Trophoblast cell (in vitro differentiated cells and primary cell): ENCODE data around the gene GLRX.

Experiments used
- DNase-seq, 2 donors: peaks; one replicate each; pipeline ENCODE4 v3.0.0-alpha.2; 2016
- H2AFZ ChIP-seq: 2 replicates; pipeline ENCODE4 v1.6.1; 2013; ENCODE audit warnings: low read length, moderate library complexity, mild to moderate bottlenecking; ENCODE audit not compliant: insufficient read depth, poor library complexity
- H2AK5ac ChIP-seq: 2 replicates; pipeline ENCODE4 v1.6.1; 2013; ENCODE audit warnings: mild to moderate bottlenecking, low read length
- H2BK120ac ChIP-seq: 2 replicates; pipeline ENCODE4 v1.6.1; 2013; ENCODE audit warnings: low read length, mild to moderate bottlenecking, moderate library complexity; ENCODE audit not compliant: insufficient read depth, poor library complexity
- H2BK12ac ChIP-seq: 2 replicates; pipeline ENCODE4 v1.6.1; 2013; ENCODE audit warnings: mild to moderate bottlenecking, low read length, moderate library complexity
- H2BK5ac ChIP-seq: 2 replicates; pipeline ENCODE4 v1.6.1; 2013; ENCODE audit warnings: low read length, low read depth, moderate library complexity, mild to moderate bottlenecking; ENCODE audit not compliant: poor library complexity
- H3K14ac ChIP-seq: 2 replicates; pipeline ENCODE4 v1.6.1; 2013; ENCODE audit warnings: mild to moderate bottlenecking, low read length
- H3K18ac ChIP-seq: 2 replicates; pipeline ENCODE4 v1.6.1; 2013; ENCODE audit warnings: mild to moderate bottlenecking, low read length
- H3K23ac ChIP-seq: 2 replicates; pipeline ENCODE4 v1.6.1; 2013; ENCODE audit warnings: low read length
- H3K27ac ChIP-seq: 2 replicates; pipeline ENCODE4 v1.5.1; 2013; ENCODE audit warnings: low read depth, mild to moderate bottlenecking, inconsistent platforms, low read length, moderate library complexity
- H3K27me3 ChIP-seq: 2 replicates; pipeline ENCODE4 v1.6.1; 2013; ENCODE audit warnings: inconsistent platforms, mild to moderate bottlenecking, low read length, moderate library complexity; ENCODE audit not compliant: insufficient read depth
- H3K36me3 ChIP-seq, 2 experiments: 1 replicate in 1 of 2; 2 replicates in 1 of 2; pipeline ENCODE4 v1.6.1; 2013; ENCODE audit warnings: low read length in 2 of 2, mild to moderate bottlenecking in 2 of 2, moderate library complexity in 1 of 2; ENCODE audit not compliant: insufficient read depth in 2 of 2, control insufficient read depth in 1 of 2
- H3K4ac ChIP-seq: 2 replicates; pipeline ENCODE4 v1.6.1; 2013; ENCODE audit warnings: low read depth, mild to moderate bottlenecking, low read length, moderate library complexity
- H3K4me1 ChIP-seq, 2 experiments: 1 replicate in 1 of 2; 2 replicates in 1 of 2; pipeline ENCODE4 v1.6.1; 2013; ENCODE audit warnings: low read length in 2 of 2, mild to moderate bottlenecking in 2 of 2, moderate library complexity in 1 of 2; ENCODE audit not compliant: insufficient read depth in 2 of 2, control insufficient read depth in 1 of 2
- H3K4me2 ChIP-seq: 2 replicates; pipeline ENCODE4 v1.6.1; 2013; ENCODE audit warnings: inconsistent platforms, mild to moderate bottlenecking, low read length, moderate library complexity
- H3K4me3 ChIP-seq: 2 replicates; pipeline ENCODE4 v1.5.1; 2013; ENCODE audit warnings: mild to moderate bottlenecking, low read depth, low read length, inconsistent platforms
- H3K79me1 ChIP-seq: one replicate; pipeline ENCODE4 v1.6.1; 2013; ENCODE audit warnings: low read length
- H3K79me2 ChIP-seq: 2 replicates; pipeline ENCODE4 v1.6.1; 2013; ENCODE audit warnings: low read length, mild to moderate bottlenecking; ENCODE audit not compliant: control insufficient read depth, insufficient read depth, poor library complexity
- H3K9ac ChIP-seq: 2 replicates; pipeline ENCODE4 v1.6.1; 2013; ENCODE audit warnings: mild to moderate bottlenecking, low read length
- H3K9me3 ChIP-seq: 2 replicates; pipeline ENCODE4 v1.6.1; 2013; ENCODE audit warnings: low read depth, mild to moderate bottlenecking, control low read depth, inconsistent platforms, low read length; ENCODE audit not compliant: insufficient read depth
- H4K12ac ChIP-seq: 2 replicates; pipeline ENCODE4 v1.6.1; 2013; ENCODE audit warnings: low read depth, mild to moderate bottlenecking, low read length, moderate library complexity
- H4K8ac ChIP-seq: 2 replicates; pipeline ENCODE4 v1.6.1; 2013; ENCODE audit warnings: low read depth, mild to moderate bottlenecking, low read length, moderate library complexity
- H4K91ac ChIP-seq: one replicate; pipeline ENCODE4 v1.6.1; 2013; ENCODE audit warnings: low read depth, mild to moderate bottlenecking, low read length, moderate library complexity
- WGBS: extraction: QIAGEN DNeasy Blood & Tissue Kit; methylation state at CpG from one replicate; pipeline ENCODE4 v1.1.7; 2013; ENCODE audit warnings: missing lambda C conversion rate; ENCODE audit not compliant: insufficient read length, insufficient coverage; ENCODE audit errors: extremely low coverage; 5-methylcytosine and 5-hydroxymethylcytosine counted together

GLRX gene

GRCh38 chr5:95840956-95841705, 18.6 kb upstream of the GLRX start:
- H3K18ac ChIP-seq: no peak overlapping the region
- no peak overlapping the region for H2AK5ac ChIP-seq
- no peak overlapping the region for H3K9ac ChIP-seq
- peaks cover 3 to 7% of the 10 kb centered on the region in 2 experiments for H3K4me1 ChIP-seq
- H4K12ac ChIP-seq: no peak overlapping the region
- H3K23ac ChIP-seq: no peak overlapping the region
- H3K79me2 ChIP-seq: peaks cover 2% of the 10 kb centered on the region
- H4K91ac ChIP-seq: no peak overlapping the region
- H4K8ac ChIP-seq: no peak overlapping the region
- no peaks in the 10 kb centered on the region for H3K27me3 ChIP-seq
- no peak overlapping the region for H3K27ac ChIP-seq
- H2BK120ac ChIP-seq: no peak overlapping the region
- H3K9me3 ChIP-seq: no peaks in the 10 kb centered on the region
- H3K4ac ChIP-seq: no peak overlapping the region
- WGBS: no CpG with 5 or more reads among the region's 1 CpG
- H3K79me1 ChIP-seq: peaks cover 6% of the 10 kb centered on the region
- H2BK5ac ChIP-seq: no peak overlapping the region
- no peak overlapping the region for H2AFZ ChIP-seq
- no peak overlapping the region for H3K4me2 ChIP-seq
- H3K36me3 ChIP-seq: no peaks in the 10 kb centered on the region
- no peak overlapping the region for H3K14ac ChIP-seq
- DNase-seq: no peak
- no peak overlapping the region for H3K4me3 ChIP-seq
- H2BK12ac ChIP-seq: no peak overlapping the region

DNA sequence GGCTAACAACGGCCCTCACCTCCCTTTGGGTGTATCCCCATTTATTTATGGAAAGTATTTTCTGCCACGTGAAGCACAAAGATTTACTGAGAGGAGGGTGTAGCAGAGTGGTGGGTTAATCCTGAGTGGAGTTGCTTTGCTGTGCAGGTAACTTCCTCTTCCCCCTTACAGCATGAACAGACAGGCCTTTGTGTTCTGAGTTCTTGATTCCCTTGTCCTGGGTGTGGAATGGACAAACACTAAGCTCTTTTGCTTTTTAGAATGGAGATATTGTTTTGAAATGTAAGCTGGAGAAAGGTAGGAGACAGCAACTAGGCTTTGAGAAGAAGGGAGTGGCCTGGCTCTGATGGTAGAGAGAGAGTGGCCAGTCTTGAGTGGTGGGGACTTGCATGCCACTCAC, 17.1 kb upstream of the GLRX start:
- Histone ChIP-seq H2BK12ac (peak overlapping the region; percentile 68), H3K79me2 (peaks cover 2% of the 10 kb centered on the region), H3K4me1 (peaks cover 6 to 9% of the 10 kb centered on the region in 2 experiments), H3K18ac (no peak overlapping the region), H3K27me3 (no peaks in the 10 kb centered on the region), H3K36me3 (no peaks in the 10 kb centered on the region), H3K14ac (no peak overlapping the region), H3K4me2 (no peak overlapping the region), H3K9ac (no peak overlapping the region), H4K8ac (no peak overlapping the region), H3K79me1 (peaks cover 8% of the 10 kb centered on the region), H2BK120ac (peak overlapping the region; percentile 33), H3K4me3 (no peak overlapping the region), H3K4ac (no peak overlapping the region), H2AK5ac (no peak overlapping the region), H3K9me3 (peaks cover 2% of the 10 kb centered on the region), H4K91ac (no peak overlapping the region), H3K23ac (no peak overlapping the region), H2BK5ac (no peak overlapping the region), H3K27ac (no peak overlapping the region), H4K12ac (no peak overlapping the region), H2AFZ (no peak overlapping the region)
- WGBS: no CpG with 5 or more reads among the region's 2 CpGs
- DNase-seq: no peak

DNA sequence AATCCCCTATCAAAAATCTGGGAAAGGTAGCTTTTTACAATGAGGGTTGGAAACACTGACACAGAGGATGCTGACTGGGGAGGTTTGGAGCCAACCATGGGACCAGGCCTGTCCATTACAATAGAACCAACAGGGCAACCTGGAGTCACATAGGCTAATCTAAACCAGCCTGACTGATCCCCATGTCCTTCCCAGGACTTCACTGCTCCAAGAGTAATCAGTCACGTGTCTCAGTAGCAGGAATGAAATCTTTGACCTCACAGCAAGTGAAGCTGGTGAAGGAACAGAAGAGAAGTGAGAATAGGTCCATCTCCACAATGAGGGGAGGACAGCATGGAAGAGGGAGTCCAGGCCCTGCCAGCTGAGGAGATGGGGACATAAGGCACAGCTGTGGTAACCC, 16.0 kb upstream of the GLRX start:
- no peak overlapping the region for H3K27ac ChIP-seq
- DNase-seq: no peak
- H4K91ac ChIP-seq: peak overlapping the region; percentile 19
- H2BK120ac ChIP-seq: no peak overlapping the region
- no peak overlapping the region for H4K12ac ChIP-seq
- no peak overlapping the region for H3K4ac ChIP-seq
- no CpG with 5 or more reads among the region's 1 CpG for WGBS
- no peak overlapping the region for H4K8ac ChIP-seq
- H3K23ac ChIP-seq: no peak overlapping the region
- H3K79me1 ChIP-seq: peaks cover 8% of the 10 kb centered on the region
- H3K27me3 ChIP-seq: no peaks in the 10 kb centered on the region
- no peak overlapping the region for H2AK5ac ChIP-seq
- H2AFZ ChIP-seq: no peak overlapping the region
- H3K4me1 ChIP-seq: peaks cover 6 to 9% of the 10 kb centered on the region in 2 experiments
- H3K14ac ChIP-seq: no peak overlapping the region
- no peak overlapping the region for H3K4me3 ChIP-seq
- H2BK12ac ChIP-seq: peak overlapping the region; percentile 70
- H3K9me3 ChIP-seq: peaks cover 2% of the 10 kb centered on the region
- H2BK5ac ChIP-seq: no peak overlapping the region
- peaks cover 2% of the 10 kb centered on the region for H3K79me2 ChIP-seq
- H3K4me2 ChIP-seq: no peak overlapping the region
- H3K9ac ChIP-seq: no peak overlapping the region
- H3K18ac ChIP-seq: no peak overlapping the region
- H3K36me3 ChIP-seq: no peaks in the 10 kb centered on the region

GRCh38 chr5:95838001-95838520, 15.5 kb upstream of the GLRX start:
- Histone ChIP-seq H3K4me1 (peaks cover 6% of the 10 kb centered on the region in 2 experiments), H2BK5ac (no peak overlapping the region)
- no CpG with 5 or more reads among the region's 8 CpGs for WGBS

More at GRCh38 chr5:95838001-95838520, 15.5 kb upstream of the GLRX start:
- no peak overlapping the region for H3K18ac ChIP-seq
- H2BK120ac ChIP-seq: no peak overlapping the region
- no peak overlapping the region for H3K9ac ChIP-seq
- H4K91ac ChIP-seq: no peak overlapping the region
- no peak overlapping the region for H3K14ac ChIP-seq
- H3K27ac ChIP-seq: no peak overlapping the region
- H2BK12ac ChIP-seq: no peak overlapping the region
- H3K36me3 ChIP-seq: no peaks in the 10 kb centered on the region
- H4K8ac ChIP-seq: no peak overlapping the region
- no peak overlapping the region for H3K4me2 ChIP-seq
- no peak overlapping the region for H3K4ac ChIP-seq
- no peak for DNase-seq
- H3K27me3 ChIP-seq: no peaks in the 10 kb centered on the region
- no peak overlapping the region for H2AFZ ChIP-seq
- H3K4me3 ChIP-seq: no peak overlapping the region
- peaks cover 2% of the 10 kb centered on the region for H3K9me3 ChIP-seq
- no peak overlapping the region for H3K23ac ChIP-seq
- peaks cover 8% of the 10 kb centered on the region for H3K79me1 ChIP-seq
- no peak overlapping the region for H4K12ac ChIP-seq
- H3K79me2 ChIP-seq: peaks cover 2% of the 10 kb centered on the region
- H2AK5ac ChIP-seq: peak overlapping the region; percentile 22
